Stimulated activated CD8-positive, alpha-beta memory T cell treated with anti-CD3 and anti-CD28 coated beads, Interleukin-2, amount 100 ng/mL, for 1 hour (primary cell): ENCODE measurements around the gene ZNG1B.
"Not testable (repeated sequence)": the region's sequence is repeated elsewhere in the genome, so short reads cannot be mapped to it uniquely, and the experiment has no call there.

Source experiments
- DNase-seq, 2 donors: peaks; one replicate each; pipeline ENCODE4 v3.0.0-alpha.2; 2020; ENCODE audit warnings: low read depth in 2 of 2

The ZNG1B gene

DNA sequence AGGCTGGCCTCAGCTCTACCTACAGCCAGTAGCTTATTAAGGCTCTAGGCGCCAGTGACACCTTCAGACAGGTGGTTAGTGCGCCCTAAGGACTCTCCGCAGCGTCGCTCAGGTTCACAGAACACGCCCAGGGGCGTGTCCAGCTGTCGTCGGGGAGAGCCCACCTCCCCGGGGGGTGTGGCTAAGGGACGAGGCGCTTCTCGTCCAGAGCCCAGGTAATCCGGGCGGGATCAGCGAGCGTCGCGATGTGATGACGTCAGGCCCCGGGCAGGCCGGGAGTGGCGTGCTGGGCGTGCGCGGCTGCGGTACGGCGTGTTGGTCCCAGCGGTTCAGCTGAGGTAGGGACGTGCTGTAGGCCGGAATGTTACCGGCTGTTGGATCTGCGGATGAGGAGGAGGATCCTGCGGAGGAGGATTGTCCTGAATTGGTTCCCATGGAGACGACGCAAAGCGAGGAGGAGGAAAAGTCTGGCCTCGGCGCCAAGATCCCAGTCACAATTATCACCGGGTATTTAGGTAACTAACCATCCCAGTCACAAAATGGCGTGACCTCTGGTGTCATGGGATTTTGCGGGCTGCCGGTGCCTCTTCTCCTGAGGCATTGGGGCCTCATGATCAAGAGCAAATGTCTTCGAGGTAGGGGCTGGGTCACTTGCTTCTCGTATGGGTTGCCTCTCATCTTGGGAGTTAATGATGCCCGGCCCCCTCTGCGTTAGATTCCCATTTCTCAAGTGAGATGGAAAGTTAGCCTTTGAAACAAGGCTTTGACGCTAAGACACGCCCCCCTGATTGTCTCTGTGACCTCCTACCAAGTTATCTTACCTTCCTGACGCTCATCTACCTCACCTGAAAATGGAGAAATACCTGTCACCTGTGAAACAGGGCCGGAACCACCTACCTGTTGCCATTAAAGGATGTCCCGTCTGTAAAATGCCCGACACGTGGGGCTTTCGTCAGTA, at the start of gene ZNG1B:
TSS of gene ZNG1B (plus strand) at position 184 of the 958 bp plus-strand sequence. CDS start at position 362, 178 bp downstream.
- peak; percentile 53 to 64 for DNase-seq

DNA sequence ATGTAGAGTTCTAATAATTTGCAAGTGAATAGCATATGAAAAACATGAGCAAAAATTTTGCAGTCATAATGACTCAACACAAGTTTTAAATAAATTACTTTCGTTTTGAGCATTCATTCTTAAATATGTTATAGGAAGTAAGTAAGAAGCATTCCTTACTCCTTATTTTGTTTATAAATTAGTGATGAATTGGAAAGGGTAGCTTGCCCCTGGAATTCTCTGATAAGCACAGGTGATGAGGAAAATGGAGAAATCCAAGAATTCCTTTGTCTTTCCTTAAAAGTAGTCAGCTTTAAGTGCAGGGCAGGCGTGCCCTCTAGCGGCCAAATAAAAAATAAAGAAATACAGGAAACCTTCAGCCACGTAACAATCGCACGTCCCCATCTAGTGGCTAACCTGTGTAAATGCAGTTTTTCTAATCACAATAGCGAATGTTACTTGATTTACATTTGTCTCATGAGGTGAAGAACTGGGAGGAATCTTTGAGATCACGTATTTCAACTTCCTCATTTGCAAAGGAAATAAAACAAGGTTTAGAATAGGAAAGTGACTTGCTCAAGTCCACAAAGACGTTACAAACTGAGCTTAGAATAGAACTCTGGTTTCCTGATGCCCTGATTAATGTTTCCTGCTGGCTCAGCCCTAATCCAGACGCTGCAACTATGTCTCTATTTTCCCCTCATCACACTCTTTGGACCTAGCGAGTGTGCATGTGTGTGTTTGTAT, 47.2 kb upstream of the ZNG1B start:
- DNase-seq = peak in 1 of 2 donors; percentile 31

DNA sequence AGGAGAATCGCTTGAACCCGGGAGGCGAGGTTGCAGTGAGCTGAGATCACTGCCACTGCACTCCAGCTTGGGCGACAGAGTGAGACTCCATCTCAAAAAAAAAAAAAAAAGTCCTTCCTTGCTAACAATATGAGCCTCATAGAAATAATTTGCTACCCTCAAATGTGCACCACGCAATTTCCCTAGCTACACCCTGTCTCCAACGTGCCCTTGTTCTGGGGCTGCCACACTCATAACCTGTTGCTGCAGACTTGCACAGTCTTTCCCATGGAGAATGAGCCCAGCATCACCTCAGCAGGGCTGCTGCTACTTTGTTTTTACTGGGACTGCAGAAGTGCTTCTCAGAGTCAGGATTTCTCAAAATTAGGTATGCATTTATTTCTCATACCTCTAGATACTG, 46.4 kb upstream of the ZNG1B start:
- no peak for DNase-seq

DNA sequence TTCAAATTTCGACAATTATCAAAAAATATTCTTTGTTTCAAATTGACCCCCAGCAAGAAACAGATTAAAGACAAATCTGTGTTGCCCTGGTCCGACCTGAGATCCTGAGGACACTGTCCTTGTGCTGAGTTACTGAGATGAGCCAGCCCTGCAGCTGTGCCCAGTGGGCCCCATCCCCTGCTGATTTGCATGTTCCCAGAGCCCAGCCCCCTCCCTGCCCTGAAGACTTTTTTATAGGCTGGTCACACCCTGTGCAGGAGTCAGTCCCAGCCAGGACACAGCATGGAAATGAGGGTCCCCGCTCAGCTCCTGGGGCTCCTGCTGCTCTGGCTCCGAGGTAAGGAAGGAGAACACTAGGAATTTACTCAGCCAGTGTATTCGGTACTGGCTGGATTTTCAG, 31.4 kb upstream of the ZNG1B start:
- DNase-seq = no peak

DNA sequence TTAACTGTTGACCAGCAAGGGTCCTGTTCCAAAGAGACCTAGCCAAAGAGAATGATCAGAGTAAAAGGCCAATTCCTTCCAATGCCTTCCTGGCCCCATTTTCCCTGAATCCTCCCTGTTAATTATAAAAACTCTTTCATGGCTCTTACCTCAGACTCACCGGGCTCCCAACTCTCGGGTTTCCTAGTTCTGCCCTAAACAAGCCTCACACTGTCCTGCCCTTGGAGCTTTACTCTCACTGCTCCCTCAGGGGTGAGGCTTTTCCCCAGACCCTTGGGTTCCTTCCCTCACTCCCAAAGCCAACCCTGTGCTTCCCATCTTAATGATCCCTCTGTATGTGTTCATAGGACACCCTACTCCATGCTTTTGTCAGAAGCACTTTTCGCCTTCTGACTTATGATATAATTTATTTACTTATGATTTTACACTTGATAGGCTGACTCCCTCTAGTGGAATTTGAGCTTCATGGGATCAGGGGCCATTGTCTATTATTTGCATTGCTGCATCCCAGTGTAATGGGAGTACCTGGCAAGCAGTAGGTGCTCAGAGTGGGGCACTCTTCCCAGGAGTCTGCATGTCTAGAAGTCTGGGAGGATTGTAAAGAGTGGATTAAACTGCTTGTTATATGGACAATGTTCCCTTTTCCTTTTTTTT, 29.9 kb upstream of the ZNG1B start:
- DNase-seq = no peak

DNA sequence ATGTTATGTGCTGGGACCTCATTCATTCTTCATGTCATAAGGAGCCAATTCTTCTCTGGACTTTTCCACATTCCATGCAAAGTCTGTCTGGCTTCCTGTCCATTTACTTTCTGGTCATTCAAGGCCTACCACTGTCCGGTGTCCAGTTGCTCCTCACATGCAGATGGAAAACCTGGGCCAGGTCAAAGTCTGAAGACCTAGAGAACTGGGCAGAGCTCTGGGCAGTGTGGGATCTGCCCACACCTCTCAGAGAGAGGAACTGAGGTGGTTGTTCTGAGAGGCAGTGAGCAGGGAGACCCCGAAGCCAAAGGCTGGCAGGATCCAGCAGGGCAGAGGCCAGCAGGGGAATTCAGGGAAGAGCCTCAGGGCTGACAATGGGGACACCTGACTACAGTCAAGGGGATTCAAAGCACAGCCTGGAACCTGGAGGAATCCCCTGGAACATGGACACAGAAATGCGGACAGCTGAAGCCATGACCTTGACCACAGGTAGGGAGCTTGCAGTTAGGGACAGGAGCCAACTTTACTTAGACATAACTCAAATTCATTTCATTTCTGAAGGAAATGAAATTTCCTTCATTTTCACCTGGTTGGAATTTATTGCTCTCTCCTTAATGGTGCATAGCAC, 25.7 kb upstream of the ZNG1B start:
- not testable (repeated sequence) for DNase-seq

DNA sequence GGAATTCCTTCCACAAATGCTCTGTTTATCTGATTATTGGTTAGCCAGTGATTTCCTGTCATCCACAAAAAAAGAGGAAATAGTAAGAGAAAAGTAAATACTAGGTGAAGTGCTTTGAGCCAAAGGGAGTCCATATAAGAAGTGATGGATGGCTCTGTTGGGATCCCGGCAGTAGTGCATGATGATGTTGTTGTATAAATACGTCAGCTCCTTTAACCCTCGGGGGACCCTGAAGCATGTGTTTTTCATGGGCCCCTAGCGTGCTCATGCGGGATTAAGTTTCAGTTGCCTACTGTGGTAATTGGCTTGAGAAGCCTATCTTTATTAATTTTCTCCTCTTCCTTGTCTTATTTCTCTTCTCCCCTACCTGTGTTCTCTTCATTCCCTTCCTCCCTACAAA, 24.7 kb upstream of the ZNG1B start:
- not testable (repeated sequence) for DNase-seq

DNA sequence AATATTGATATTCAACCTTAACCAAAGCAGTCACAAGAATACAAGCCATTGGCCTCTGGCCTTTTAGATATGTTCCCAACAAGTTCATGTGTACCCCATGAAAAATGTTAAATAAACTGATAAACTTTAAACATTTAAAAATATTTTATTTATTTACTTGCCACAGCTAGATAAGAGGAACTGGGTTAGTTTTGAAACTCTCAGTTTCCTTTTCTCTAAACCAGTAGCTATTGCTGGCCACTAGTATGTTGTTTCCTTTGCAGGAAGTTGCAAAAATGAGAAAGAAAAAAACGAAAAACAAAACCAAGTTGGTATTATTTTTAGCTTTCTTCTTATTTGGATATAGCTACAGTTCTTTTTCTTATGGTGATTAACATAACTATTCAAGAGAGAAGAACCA, 5.7 kb upstream of the ZNG1B start:
- not testable (repeated sequence) for DNase-seq

DNA sequence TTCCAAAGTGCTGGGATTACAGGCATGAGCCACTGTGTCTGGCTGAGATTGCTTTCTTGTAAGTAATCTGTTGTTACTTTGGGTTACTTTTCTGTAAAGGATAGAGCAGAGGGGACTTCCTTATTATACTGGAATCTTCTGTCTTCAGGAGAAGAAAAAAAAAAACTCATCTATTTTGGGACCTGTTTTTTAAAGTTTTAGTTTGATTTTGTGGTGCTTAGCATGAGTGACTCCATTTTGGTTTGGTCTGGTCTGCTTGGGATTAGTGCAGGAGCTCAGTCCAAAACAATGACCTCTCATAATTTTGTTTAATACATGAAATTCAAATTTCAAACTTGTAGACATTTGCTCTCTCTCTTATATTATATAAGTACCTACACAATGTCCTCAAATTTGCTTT, 4.0 kb upstream of the ZNG1B start:
- not testable (repeated sequence) for DNase-seq

DNA sequence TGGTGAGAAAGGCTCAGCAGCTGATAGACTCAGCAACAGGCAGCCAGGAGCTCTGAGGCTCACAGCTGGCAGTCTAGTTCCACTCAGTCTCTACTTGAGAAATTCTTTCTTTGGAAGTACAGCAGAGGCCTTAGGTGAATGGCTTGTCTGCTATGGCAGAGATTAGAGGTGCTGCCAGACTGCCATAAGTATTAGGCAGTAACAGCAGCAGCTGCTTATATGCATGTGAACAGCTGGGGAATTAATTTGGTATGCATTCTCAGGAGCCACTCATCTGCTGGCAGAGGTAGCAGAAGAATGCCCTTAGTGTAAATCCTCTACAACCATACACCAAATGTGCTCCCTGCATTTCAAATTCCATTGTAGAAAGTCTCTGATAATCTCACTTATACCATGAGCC, 28.3 kb downstream of the ZNG1B start:
- DNase-seq = not testable (repeated sequence)

DNA sequence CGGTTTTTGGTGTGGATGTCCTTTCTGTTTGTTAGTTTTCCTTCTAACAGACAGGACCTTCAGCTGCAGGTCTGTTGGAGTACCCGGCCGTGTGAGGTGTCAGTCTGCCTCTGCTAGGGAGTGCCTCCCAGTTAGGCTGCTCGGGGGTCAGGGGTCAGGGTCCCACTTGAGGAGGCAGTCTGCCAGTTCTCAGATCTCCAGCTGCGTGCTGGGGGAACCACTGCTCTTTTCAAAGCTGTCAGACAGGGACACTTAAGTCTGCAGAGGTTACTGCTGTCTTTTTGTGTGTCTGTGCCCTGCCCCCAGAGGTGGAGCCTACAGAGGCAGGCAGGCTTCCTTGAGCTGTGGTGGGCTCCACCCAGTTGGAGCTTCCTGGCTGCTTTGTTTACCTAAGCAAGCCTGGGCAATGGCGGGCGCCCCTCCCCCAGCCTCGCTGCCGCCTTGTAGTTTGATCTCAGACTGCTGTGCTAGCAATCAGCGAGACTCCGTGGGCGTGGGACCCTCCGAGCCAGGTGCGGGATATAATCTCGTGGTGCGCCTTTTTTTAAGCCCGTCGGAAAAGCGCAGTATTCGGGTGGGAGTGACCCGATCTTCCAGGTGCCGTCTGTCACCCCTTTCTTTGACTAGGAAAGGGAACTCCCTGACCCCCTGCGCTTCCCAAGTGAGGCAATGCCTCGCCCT, 39.3 kb downstream of the ZNG1B start:
- DNase-seq = not testable (repeated sequence)

DNA sequence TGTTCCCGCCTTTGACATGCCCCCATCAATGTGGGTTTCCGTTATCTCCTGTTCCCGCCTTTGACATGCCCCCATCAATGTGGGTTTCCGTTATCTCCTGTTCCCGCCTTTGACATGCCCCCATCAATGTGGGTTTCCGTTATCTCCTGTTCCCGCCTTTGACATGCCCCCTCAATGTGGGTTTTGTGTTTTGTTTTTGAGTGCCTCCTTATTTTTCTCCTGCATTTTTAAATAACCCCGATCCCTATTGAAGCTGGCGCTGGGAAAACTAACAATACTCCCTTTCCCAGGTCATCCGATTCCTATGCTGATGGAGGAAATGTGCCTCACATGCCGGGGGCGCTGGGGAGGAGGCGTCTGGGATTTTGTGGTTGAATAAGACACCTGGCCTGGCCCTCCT, 59.0 kb downstream of the ZNG1B start:
- DNase-seq = not testable (repeated sequence)

DNA sequence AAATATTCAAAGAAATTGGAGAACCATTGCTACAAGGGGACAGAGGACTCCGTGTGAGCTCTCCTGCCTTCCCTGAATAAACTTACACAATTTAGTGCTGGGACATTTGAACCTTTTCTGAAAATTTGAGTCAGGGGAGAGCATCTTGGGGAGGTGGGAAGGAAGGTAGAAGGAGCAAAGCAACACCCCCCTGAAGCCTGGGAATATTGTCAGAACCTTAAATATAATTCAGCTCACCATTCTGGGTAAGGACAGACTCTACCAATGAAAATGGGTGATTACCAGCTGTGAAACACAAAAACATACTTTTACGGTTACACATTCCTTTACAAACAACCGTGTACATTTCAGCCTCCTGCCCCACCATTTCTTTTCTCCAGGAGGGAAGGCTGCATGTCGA, 60.9 kb downstream of the ZNG1B start, which contains the start of gene FOXD4L1:
TSS of gene FOXD4L1 (plus strand) at position 301 of the 400 bp plus-strand sequence. CDS start 592 bp downstream, outside the sequence.
- DNase-seq = not testable (repeated sequence)

DNA sequence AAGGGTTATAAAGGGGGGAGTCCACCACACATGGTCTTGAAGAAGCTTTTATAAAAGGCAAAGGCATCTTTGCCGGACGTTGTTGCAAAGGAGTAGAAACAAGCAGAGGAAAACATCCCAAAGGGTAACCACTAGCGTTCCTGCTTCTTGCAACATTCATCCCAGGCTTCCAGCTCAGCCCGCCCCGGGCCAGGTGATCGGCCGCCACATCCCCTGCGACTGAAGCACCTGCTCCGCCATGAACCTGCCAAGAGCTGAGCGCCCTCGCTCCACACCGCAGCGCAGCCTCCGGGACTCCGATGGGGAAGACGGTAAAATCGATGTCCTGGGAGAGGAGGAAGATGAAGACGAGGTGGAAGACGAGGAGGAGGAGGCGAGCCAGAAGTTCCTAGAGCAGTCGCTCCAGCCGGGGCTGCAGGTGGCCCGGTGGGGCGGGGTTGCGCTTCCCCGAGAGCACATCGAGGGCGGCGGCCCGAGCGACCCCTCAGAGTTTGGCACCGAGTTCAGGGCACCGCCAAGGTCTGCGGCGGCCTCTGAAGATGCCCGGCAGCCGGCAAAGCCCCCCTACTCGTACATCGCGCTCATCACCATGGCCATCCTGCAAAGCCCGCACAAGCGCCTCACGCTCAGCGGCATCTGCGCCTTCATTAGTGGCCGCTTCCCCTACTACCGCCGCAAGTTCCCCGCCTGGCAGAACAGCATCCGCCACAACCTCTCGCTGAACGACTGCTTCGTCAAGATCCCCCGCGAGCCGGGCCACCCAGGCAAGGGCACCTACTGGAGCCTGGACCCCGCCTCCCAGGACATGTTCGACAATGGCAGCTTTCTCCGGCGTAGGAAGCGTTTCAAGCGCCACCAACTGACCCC, 61.8 kb downstream of the ZNG1B start:
- DNase-seq = not testable (repeated sequence)

DNA sequence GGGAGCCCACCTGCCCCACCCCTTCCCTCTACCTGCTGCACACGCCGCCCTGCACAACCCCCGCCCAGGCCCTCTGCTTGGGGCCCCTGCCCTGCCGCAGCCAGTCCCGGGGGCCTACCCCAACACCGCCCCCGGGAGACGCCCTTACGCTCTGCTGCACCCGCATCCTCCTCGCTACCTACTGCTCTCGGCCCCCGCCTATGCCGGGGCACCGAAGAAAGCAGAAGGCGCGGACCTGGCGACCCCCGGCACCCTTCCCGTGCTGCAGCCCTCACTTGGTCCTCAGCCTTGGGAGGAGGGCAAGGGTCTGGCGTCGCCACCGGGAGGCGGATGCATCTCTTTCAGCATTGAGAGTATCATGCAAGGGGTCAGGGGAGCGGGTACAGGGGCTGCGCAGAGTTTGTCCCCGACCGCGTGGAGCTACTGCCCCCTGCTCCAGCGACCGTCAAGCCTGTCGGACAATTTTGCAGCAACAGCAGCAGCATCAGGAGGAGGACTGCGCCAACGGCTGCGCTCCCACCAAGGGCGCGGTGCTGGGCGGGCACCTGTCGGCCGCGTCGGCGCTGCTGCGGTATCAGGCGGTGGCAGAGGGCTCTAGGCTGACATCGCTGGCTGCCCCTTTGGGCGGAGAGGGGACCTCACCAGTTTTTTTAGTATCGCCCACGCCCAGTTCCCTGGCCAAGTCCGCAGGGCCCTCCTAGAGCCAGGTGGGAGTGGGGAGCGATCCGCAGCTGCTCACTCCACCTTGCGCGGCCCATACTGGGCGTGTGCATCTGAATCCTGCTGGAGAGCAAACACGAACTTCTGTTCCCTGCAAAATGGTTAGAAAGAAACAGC, 62.6 kb downstream of the ZNG1B start:
- DNase-seq = not testable (repeated sequence)

DNA sequence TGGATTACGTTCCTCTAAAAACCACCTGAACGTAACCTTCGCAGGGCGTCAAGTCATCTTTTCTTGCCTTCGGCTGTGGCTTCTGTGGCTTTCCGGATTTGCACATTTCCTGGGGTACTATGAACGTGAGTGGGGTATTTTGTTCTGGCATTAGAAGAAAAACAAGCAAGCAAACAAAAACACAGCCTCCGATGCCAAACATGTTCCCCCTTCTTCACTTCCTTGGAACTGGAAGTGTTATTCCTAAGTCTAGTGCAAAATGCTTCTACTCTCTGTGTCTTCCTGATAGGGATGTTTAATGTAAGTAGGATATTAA, 63.2 kb downstream of the ZNG1B start:
- DNase-seq = not testable (repeated sequence)

DNA sequence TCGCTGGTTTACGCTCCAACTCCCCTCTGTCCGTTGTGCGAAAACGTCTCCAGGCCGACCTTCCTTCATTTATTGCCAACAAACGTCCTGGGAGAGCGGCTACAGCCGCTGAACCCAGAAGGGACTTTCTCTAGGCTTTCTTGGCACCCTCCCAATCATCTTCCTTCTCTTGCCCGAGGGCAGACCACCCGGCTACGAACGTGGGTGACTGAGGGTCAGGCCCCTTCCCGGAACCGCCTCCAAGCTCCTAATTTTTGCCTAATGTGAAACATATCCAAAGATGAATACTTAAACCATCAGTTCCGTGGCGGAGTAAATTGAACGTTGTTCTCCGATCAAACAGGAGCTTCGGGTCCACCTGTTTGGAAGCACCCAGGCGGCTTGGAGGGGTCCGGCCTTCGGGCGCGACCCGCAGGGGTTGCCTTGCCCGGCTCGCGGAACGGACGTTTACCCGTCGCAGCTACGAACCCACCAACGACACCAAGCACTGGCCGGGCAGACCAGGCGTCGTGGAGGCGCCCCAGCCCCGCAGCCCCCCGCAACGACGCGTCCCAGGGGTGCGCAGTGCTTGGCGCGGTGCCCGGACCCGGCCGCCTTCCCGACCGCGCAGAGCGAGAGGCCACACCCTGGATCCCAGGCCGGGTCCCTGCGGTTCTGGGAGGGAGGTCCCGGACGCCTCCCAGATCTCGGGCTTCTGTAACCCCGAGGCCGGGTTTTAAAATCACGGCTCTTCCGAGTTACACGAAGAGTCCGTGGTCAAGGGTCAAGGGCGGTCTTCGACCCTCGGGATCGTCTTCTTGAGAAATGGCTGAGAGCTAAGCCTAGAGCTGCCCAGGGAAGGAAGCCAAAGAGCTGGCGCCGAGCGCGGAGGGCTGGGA, 65.0 kb downstream of the ZNG1B start:
- DNase-seq = not testable (repeated sequence)
